NOMO-1 treated with dmso at 0.1 percent for 144 hours (cell line): ENCODE results near the gene ZIC2.

ENCODE experiments used
- DNase-seq: peaks from one replicate; lab custom pipeline; 2025; ENCODE audit not compliant: unreplicated experiment; lab: John Stamatoyannopoulos, UW

The ZIC2 gene

GRCh38 chr13:99973808-99974185 is 7.8 kb upstream of the ZIC2 start:
- no peak for DNase-seq

GRCh38 chr13:99974296-99974938 is 7.2 kb upstream of the ZIC2 start:
- no peak for DNase-seq

- DNase-seq = no peak
Measured at GRCh38 chr13:99974939-99975561, 6.5 kb upstream of the ZIC2 start.

- no peak for DNase-seq
Measured at GRCh38 chr13:99975626-99976025, 6.0 kb upstream of the ZIC2 start.

- no peak for DNase-seq
Measured at GRCh38 chr13:99976575-99976974, 5.0 kb upstream of the ZIC2 start.

GRCh38 chr13:99977334-99977911 is 4.2 kb upstream of the ZIC2 start:
- no peak for DNase-seq

GRCh38 chr13:99977912-99978798 is 3.4 kb upstream of the ZIC2 start:
- DNase-seq = no peak

- DNase-seq = no peak
Measured at GRCh38 chr13:99978799-99979452, 2.7 kb upstream of the ZIC2 start.

- no peak for DNase-seq
Measured at GRCh38 chr13:99979453-99980200, 2.0 kb upstream of the ZIC2 start.

- DNase-seq = no peak
Measured at GRCh38 chr13:99980201-99980823, 1.3 kb upstream of the ZIC2 start.

GRCh38 chr13:99980824-99981734 is 505 bp upstream of the ZIC2 start:
- no peak for DNase-seq

GRCh38 chr13:99982036-99982730 is 599 bp downstream of the ZIC2 start:
- DNase-seq = no peak

GRCh38 chr13:99982731-99983498 is 1.3 kb downstream of the ZIC2 start:
- DNase-seq = no peak

GRCh38 chr13:99983499-99984401 is 2.2 kb downstream of the ZIC2 start:
- no peak for DNase-seq

GRCh38 chr13:99984461-99985240 is 3.1 kb downstream of the ZIC2 start:
- DNase-seq = no peak
